ENCODE results near the gene SLC47A1.

DNA sequence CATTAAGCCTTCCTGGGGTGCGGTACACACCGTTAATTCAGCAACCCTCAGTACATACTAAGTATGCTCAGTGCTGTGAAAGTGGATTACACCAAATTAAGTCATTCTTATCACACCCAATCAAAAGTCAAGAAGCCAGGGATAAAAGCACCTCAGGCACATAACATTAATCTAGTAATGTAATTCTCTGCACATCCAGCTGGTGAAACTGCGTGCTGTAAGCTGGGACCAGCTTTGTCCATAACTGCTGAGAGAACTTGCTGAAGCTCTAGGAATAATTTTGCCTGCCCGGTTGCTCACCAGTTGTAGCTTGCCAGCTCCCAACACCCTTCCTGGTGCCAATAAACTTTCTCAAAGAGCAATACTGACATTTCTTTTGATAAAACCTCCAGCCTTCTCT is 44.9 kb downstream of the SLC47A1 start:
- TF ChIP-seq, protein P1, sequence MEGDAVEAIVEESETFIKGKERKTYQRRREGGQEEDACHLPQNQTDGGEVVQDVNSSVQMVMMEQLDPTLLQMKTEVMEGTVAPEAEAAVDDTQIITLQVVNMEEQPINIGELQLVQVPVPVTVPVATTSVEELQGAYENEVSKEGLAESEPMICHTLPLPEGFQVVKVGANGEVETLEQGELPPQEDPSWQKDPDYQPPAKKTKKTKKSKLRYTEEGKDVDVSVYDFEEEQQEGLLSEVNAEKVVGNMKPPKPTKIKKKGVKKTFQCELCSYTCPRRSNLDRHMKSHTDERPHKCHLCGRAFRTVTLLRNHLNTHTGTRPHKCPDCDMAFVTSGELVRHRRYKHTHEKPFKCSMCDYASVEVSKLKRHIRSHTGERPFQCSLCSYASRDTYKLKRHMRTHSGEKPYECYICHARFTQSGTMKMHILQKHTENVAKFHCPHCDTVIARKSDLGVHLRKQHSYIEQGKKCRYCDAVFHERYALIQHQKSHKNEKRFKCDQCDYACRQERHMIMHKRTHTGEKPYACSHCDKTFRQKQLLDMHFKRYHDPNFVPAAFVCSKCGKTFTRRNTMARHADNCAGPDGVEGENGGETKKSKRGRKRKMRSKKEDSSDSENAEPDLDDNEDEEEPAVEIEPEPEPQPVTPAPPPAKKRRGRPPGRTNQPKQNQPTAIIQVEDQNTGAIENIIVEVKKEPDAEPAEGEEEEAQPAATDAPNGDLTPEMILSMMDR (IDR thresholded peaks at IDR 0.05; ENCODE audit: insufficient read depth, low read length): no peak
- TF ChIP-seq POLR2AphosphoS5 (IDR thresholded peaks at IDR 0.05; ENCODE audit: low read depth) (no peak), GABPA (IDR thresholded peaks at IDR 0.05; ENCODE audit: low read depth) (no peak)
